GM12878 (cell line): ENCODE data around the gene RIN1. TPM values are rescaled to one million over a fixed set of nuclear protein-coding genes. Genes with fewer than 3 reads are reported as not detected.

ENCODE experiments used
- ATAC-seq: fragments of 200-7000 bp; cut with Tn5 transposase; 3 replicates; pipeline ENCODE4 v1.9.1; 2020; ENCODE audit warnings: mild to moderate bottlenecking, moderate library complexity
- BruUV-seq: library from RNA; stranded (reverse); fragments of 400-500 nt; replicated peaks from 2 replicates; lab custom pipeline; 2021; lab: Mats Ljungman, UMichigan
- CTCF ChIA-PET: fragments of 300-600 bp; sonication (Branson Sonifier 250); formaldehyde crosslinking; extraction: SDS; loops from one replicate; lab custom pipeline; 2021; ENCODE audit warnings: inconsistent platforms; lab: Yijun Ruan, JAX
- POLR2A ChIA-PET: fragments of 350-600 bp; formaldehyde crosslinking; extraction: SDS; loops from one replicate; lab custom pipeline; 2021; ENCODE audit warnings: inconsistent platforms; lab: Charles Lee
- RAD21 ChIA-PET: fragments of 300-600 bp; sonication (Branson Sonifier 250); formaldehyde crosslinking; loops from one replicate; lab custom pipeline; 2023; ENCODE audit warnings: antibody characterized with exemption; ENCODE audit not compliant: unreplicated experiment; lab: Charles Lee
- SMC1A ChIA-PET: fragments of 300-600 bp; sonication (Branson Sonifier 250); formaldehyde crosslinking; loops from one replicate; lab custom pipeline; 2023; ENCODE audit not compliant: unreplicated experiment, uncharacterized antibody; lab: Charles Lee
- DNase-seq: peaks from one replicate; pipeline ENCODE4 v3.0.0-alpha.2; 2011; ENCODE audit warnings: low read depth, low spot score
- FAIRE-seq: peaks from 3 replicates; lab custom pipeline; 2011; peaks lifted over from hg19 to GRCh38; lab: Jason Lieb, UNC
- H2AFZ ChIP-seq: 2 replicates; pipeline ENCODE4 v1.6.0; 2011; ENCODE audit warnings: low read depth, low read length, control low read depth; ENCODE audit not compliant: control insufficient read depth
- H3K27ac ChIP-seq: 2 replicates; pipeline ENCODE4 v1.5.1; 2011; ENCODE audit warnings: control low read depth; ENCODE audit not compliant: control insufficient read depth, insufficient read depth
- H3K27me3 ChIP-seq, 2 experiments: replicated peaks in 1 of 2; 2 replicates each; pipeline versions ENCODE4 v1.6.0 to v1.6.1; 2011; ENCODE audit warnings: low read length in 1 of 2; ENCODE audit not compliant: control insufficient read depth in 2 of 2, insufficient read depth in 2 of 2
- H3K36me3 ChIP-seq, 2 experiments: 2 replicates each; pipeline ENCODE4 v1.5.1; 2011; ENCODE audit warnings: low read length in 1 of 2; ENCODE audit not compliant: control insufficient read depth in 2 of 2, insufficient read depth in 2 of 2
- H3K4me1 ChIP-seq: 2 replicates; pipeline ENCODE4 v1.6.1; 2011; ENCODE audit warnings: mild to moderate bottlenecking, low read length, moderate library complexity, mixed read lengths; ENCODE audit not compliant: control insufficient read depth, insufficient read depth
- H3K4me2 ChIP-seq: 2 replicates; pipeline ENCODE4 v1.6.0; 2011; ENCODE audit warnings: control low read depth; ENCODE audit not compliant: control insufficient read depth, insufficient read depth
- H3K4me3 ChIP-seq: fragments of 200-600 bp; sonication (generic); 2 replicates; pipeline ENCODE4 v1.5.1; 2016
- H3K79me2 ChIP-seq: 2 replicates; pipeline ENCODE4 v1.6.0; 2011; ENCODE audit warnings: low read length; ENCODE audit not compliant: control insufficient read depth, insufficient read depth
- H3K9ac ChIP-seq: 2 replicates; pipeline ENCODE4 v1.8.0; 2011; ENCODE audit warnings: low read length, control low read depth, mixed read lengths; ENCODE audit not compliant: control insufficient read depth, insufficient read depth
- H3K9me3 ChIP-seq: replicated peaks from 3 replicates; pipeline ENCODE4 v1.5.1; 2011; ENCODE audit warnings: mild to moderate bottlenecking, low read length; ENCODE audit not compliant: control insufficient read depth, insufficient read depth
- H4K20me1 ChIP-seq: 2 replicates; pipeline ENCODE4 v1.6.0; 2011; ENCODE audit not compliant: control insufficient read depth, insufficient read depth
- BACH1 ChIP-seq: fragments of 450-650 bp; IDR thresholded peaks from 2 replicates; pipeline ENCODE4 v1.6.1; 2017; ENCODE audit warnings: mild to moderate bottlenecking, borderline replicate concordance
- KDM1A ChIP-seq: fragments of 200-600 bp; sonication (generic); IDR thresholded peaks from 2 replicates; pipeline ENCODE4 v1.6.1; 2016; ENCODE audit warnings: borderline replicate concordance
- NR2F1 ChIP-seq: fragments of 450-650 bp; conservative IDR thresholded peaks from 2 replicates; pipeline ENCODE4 v1.6.1; 2017; ENCODE audit warnings: mild to moderate bottlenecking
- NRF1 ChIP-seq: conservative IDR thresholded peaks from 2 replicates; pipeline ENCODE4 v1.6.1; 2011; ENCODE audit warnings: mild to moderate bottlenecking, low read depth, low read length, improper control_type of control experiment
- POU2F2 ChIP-seq: IDR thresholded peaks from 3 replicates; pipeline ENCODE4 v1.6.1; 2011; ENCODE audit warnings: low read depth, mild to moderate bottlenecking, low read length, borderline replicate concordance
- RBBP5 ChIP-seq: fragments of 200-600 bp; sonication (generic); conservative IDR thresholded peaks from 2 replicates; pipeline ENCODE4 v1.6.1; 2016
- SIX5 ChIP-seq: IDR thresholded peaks from 2 replicates; pipeline ENCODE4 v1.6.1; 2011; ENCODE audit warnings: mild to moderate bottlenecking, low read depth, low read length, moderate library complexity; ENCODE audit not compliant: severe bottlenecking
- SREBF2 ChIP-seq: IDR thresholded peaks from 2 replicates; pipeline ENCODE4 v1.6.1; 2012; ENCODE audit warnings: mild to moderate bottlenecking, low read length
- ZNF622 ChIP-seq: fragments of 450-650 bp; IDR thresholded peaks from 2 replicates; pipeline ENCODE4 v1.6.1; 2017; ENCODE audit warnings: mild to moderate bottlenecking, inconsistent platforms
- ZSCAN29 ChIP-seq: fragments of 450-650 bp; IDR thresholded peaks from 2 replicates; pipeline ENCODE4 v1.6.1; 2017; ENCODE audit warnings: mild to moderate bottlenecking, moderate library complexity
- whole genome bisulfite sequencing: methylation state at CpG from one replicate; pipeline ENCODE4 v1.1.6; 2016; ENCODE audit warnings: low lambda C conversion rate; ENCODE audit not compliant: insufficient replicate concordance, insufficient coverage; ENCODE audit errors: missing lambda C conversion rate; 5-methylcytosine and 5-hydroxymethylcytosine counted together
- in situ Hi-C: fragments of 300-500 bp; cut with MboI; formaldehyde crosslinking; loops from 9 replicates; pipeline ENCODE4 v1.14.3; 2018; ENCODE audit warnings: mixed read lengths
- intact Hi-C: fragments of 100-400 bp; cut with micrococcal nuclease; formaldehyde crosslinking; loops from one replicate; pipeline ENCODE4 v1.14.2; 2022; ENCODE audit not compliant: unreplicated experiment
- polyA plus RNA-seq, 11 experiments: library from polyadenylated mRNA; depleted of rRNA in 4 of 11; unstranded in 6 of 11; stranded (reverse) in 5 of 11; fragments of >200 nt; fragmentation: Nextera tagmentation in 4 of 11; fragmentation: Illumina TruSeq in 1 of 11; extraction: Ambion mirVana in 4 of 11; extraction: Trizol in 1 of 11; gene quantifications; 1 replicate in 1 of 11; 2 replicates in 10 of 11; pipeline versions ENCODE4 v1.2.1 to v1.2.3, GENCODE V29; 2011 to 2016; ENCODE audit warnings: inconsistent platforms in 2 of 11, missing spikeins in 2 of 11, low read depth in 1 of 11
- total RNA-seq, 4 experiments: library from RNA; depleted of rRNA in 3 of 4; stranded (reverse); fragments of >200 nt in 3 of 4; fragmentation: Illumina TruSeq in 1 of 4; extraction: Trizol in 1 of 4; gene quantifications; 2 replicates each; pipeline versions ENCODE4 v1.2.1 to v1.2.3, GENCODE V29; 2013 to 2021
- TF ChIP-seq, protein P1 (sequence below): fragments of 450-650 bp; IDR thresholded peaks from 2 replicates; pipeline ENCODE4 v1.6.1; 2018; ENCODE audit warnings: borderline replicate concordance, mild to moderate bottlenecking; ENCODE audit not compliant: partially characterized antibody
- TF ChIP-seq, protein P2 (sequence below): IDR thresholded peaks from 2 replicates; pipeline ENCODE4 v1.6.1; 2011; ENCODE audit warnings: borderline replicate concordance, low read depth, mild to moderate bottlenecking, moderate library complexity, low read length; ENCODE audit not compliant: insufficient read depth, poor library complexity, severe bottlenecking
- TF ChIP-seq, protein P3 (sequence below): fragments of 450-650 bp; IDR thresholded peaks from 2 replicates; pipeline ENCODE4 v1.6.1; 2017; ENCODE audit warnings: borderline replicate concordance
- TF ChIP-seq, protein P4 (sequence below): fragments of 150-350 bp; IDR thresholded peaks from 2 replicates; pipeline ENCODE4 v1.6.1; 2016; ENCODE audit warnings: low read depth, low read length
- TF ChIP-seq, protein P5 (sequence below): fragments of 450-650 bp; IDR thresholded peaks from 2 replicates; pipeline ENCODE4 v1.6.1; 2014; ENCODE audit warnings: mild to moderate bottlenecking

RIN1 gene
- total and polyA plus RNA-seq, 10 of the 15 experiments (the other 5 are each of a cell fraction or from before 2014, with no cell fraction given): 0.04 to 0.69 (median 0.22) TPM; not detected in 1

DNA sequence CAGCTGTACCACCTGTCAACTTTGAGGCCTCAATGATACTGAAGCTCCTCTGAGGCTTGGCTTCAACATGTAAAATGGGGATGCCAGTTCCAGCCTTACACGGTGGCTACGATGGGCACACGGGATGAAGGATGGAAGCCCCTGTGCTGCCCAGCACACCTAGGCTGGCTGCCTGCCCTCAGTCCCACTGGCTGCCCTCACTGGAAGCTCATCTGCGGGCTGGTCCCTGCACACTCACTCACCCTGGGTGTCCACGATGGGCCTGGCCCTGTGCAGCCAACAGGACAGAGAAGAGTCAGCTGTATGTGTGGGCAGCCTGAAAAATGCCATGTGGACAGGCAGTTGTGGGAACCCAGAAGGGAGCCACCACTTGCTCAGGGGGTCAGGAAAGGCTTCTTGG, 49.5 kb downstream of the RIN1 start:
- no TSS peak for BruUV-seq
- in situ Hi-C loops (no loop called here), intact Hi-C loops (no loop called here)
- WGBS: 77% methylated on average over 5 of the region's 5 CpGs
- H3K79me2 ChIP-seq: peaks cover 12% of the 10 kb centered on the region
- ATAC-seq (no peak), FAIRE-seq (no peak), DNase-seq (no peak)
- H3K27me3 ChIP-seq: peaks cover 2% of the 10 kb centered on the region in 2 experiments; a peak in 1 of 4 replicates
- no peaks in the 10 kb centered on the region; a peak in 1 of 4 replicates for H3K36me3 ChIP-seq
- H3K27ac ChIP-seq: no peak overlapping the region
- H3K4me2 ChIP-seq: no peak overlapping the region
- no peak overlapping the region for H3K9ac ChIP-seq
- no peaks in the 10 kb centered on the region for H3K9me3 ChIP-seq
- H3K4me1 ChIP-seq: peaks cover 22% of the 10 kb centered on the region
- ChIA-PET RAD21 (no interaction called here), POLR2A (interaction anchor here (1.9 kb wide), 1 partner anchor 19 kb away, joined by 5 read pairs; the partner anchor contains the start of gene RAB1B), CTCF (interaction anchor here (0.6 to 1.6 kb wide), 6 partner anchors 15 to 103 kb away, joined by 3 to 8 read pairs (median 4); no protein-coding TSS in a partner anchor), SMC1A (interaction anchor here (0.9 kb wide), 1 partner anchor 103 kb away, joined by 3 read pairs; no protein-coding TSS in a partner anchor)
- no peak overlapping the region for H3K4me3 ChIP-seq
- H4K20me1 ChIP-seq: no peaks in the 10 kb centered on the region; the same call in 1 of the 2 replicates
- H2AFZ ChIP-seq: no peak overlapping the region
- TF ChIP-seq RBBP5: no peak
- TF ChIP-seq NRF1: no peak
- TF ChIP-seq POU2F2: no peak
- no peak for TF ChIP-seq BACH1
- TF ChIP-seq, protein P1, sequence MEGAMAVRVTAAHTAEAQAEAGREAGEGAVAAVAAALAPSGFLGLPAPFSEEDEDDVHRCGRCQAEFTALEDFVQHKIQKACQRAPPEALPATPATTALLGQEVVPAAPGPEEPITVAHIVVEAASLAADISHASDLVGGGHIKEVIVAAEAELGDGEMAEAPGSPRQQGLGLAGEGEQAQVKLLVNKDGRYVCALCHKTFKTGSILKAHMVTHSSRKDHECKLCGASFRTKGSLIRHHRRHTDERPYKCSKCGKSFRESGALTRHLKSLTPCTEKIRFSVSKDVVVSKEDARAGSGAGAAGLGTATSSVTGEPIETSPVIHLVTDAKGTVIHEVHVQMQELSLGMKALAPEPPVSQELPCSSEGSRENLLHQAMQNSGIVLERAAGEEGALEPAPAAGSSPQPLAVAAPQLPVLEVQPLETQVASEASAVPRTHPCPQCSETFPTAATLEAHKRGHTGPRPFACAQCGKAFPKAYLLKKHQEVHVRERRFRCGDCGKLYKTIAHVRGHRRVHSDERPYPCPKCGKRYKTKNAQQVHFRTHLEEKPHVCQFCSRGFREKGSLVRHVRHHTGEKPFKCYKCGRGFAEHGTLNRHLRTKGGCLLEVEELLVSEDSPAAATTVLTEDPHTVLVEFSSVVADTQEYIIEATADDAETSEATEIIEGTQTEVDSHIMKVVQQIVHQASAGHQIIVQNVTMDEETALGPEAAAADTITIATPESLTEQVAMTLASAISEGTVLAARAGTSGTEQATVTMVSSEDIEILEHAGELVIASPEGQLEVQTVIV: no peak
- TF ChIP-seq, protein P2, sequence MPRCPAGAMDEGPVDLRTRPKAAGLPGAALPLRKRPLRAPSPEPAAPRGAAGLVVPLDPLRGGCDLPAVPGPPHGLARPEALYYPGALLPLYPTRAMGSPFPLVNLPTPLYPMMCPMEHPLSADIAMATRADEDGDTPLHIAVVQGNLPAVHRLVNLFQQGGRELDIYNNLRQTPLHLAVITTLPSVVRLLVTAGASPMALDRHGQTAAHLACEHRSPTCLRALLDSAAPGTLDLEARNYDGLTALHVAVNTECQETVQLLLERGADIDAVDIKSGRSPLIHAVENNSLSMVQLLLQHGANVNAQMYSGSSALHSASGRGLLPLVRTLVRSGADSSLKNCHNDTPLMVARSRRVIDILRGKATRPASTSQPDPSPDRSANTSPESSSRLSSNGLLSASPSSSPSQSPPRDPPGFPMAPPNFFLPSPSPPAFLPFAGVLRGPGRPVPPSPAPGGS: no peak
- TF ChIP-seq KDM1A: no peak
- TF ChIP-seq ZNF622: no peak
- no peak for TF ChIP-seq NR2F1
- no peak for TF ChIP-seq SIX5
- TF ChIP-seq, protein P3, sequence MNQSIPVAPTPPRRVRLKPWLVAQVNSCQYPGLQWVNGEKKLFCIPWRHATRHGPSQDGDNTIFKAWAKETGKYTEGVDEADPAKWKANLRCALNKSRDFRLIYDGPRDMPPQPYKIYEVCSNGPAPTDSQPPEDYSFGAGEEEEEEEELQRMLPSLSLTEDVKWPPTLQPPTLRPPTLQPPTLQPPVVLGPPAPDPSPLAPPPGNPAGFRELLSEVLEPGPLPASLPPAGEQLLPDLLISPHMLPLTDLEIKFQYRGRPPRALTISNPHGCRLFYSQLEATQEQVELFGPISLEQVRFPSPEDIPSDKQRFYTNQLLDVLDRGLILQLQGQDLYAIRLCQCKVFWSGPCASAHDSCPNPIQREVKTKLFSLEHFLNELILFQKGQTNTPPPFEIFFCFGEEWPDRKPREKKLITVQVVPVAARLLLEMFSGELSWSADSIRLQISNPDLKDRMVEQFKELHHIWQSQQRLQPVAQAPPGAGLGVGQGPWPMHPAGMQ: no peak
- TF ChIP-seq, protein P4, sequence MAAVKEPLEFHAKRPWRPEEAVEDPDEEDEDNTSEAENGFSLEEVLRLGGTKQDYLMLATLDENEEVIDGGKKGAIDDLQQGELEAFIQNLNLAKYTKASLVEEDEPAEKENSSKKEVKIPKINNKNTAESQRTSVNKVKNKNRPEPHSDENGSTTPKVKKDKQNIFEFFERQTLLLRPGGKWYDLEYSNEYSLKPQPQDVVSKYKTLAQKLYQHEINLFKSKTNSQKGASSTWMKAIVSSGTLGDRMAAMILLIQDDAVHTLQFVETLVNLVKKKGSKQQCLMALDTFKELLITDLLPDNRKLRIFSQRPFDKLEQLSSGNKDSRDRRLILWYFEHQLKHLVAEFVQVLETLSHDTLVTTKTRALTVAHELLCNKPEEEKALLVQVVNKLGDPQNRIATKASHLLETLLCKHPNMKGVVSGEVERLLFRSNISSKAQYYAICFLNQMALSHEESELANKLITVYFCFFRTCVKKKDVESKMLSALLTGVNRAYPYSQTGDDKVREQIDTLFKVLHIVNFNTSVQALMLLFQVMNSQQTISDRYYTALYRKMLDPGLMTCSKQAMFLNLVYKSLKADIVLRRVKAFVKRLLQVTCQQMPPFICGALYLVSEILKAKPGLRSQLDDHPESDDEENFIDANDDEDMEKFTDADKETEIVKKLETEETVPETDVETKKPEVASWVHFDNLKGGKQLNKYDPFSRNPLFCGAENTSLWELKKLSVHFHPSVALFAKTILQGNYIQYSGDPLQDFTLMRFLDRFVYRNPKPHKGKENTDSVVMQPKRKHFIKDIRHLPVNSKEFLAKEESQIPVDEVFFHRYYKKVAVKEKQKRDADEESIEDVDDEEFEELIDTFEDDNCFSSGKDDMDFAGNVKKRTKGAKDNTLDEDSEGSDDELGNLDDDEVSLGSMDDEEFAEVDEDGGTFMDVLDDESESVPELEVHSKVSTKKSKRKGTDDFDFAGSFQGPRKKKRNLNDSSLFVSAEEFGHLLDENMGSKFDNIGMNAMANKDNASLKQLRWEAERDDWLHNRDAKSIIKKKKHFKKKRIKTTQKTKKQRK: no peak
- TF ChIP-seq SREBF2: no peak
- no peak for TF ChIP-seq ZSCAN29
- TF ChIP-seq, protein P5, sequence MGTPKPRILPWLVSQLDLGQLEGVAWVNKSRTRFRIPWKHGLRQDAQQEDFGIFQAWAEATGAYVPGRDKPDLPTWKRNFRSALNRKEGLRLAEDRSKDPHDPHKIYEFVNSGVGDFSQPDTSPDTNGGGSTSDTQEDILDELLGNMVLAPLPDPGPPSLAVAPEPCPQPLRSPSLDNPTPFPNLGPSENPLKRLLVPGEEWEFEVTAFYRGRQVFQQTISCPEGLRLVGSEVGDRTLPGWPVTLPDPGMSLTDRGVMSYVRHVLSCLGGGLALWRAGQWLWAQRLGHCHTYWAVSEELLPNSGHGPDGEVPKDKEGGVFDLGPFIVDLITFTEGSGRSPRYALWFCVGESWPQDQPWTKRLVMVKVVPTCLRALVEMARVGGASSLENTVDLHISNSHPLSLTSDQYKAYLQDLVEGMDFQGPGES: no peak
